Spleen (tissue), 7 donors: Measurements from ENCODE around the gene MYLK4.

Source experiments
- CTCF ChIP-seq, 11 experiments: fragments of 200-600 bp in 7 of 11; fragments of 450-650 bp in 4 of 11; sonication (generic) in 4 of 11; IDR thresholded peaks in 8 of 11; conservative IDR thresholded peaks in 3 of 11; 1 replicate in 7 of 11; 2 replicates in 4 of 11; pipeline versions ENCODE4 v1.4.0 to v1.8.0; 2016 to 2021; ENCODE audit warnings: antibody characterized with exemption in 11 of 11, inconsistent platforms in 4 of 11, mild to moderate bottlenecking in 1 of 11
- POLR2A ChIP-seq, 3 donors: fragments of 450-650 bp; IDR thresholded peaks; one replicate each; pipeline ENCODE4 v1.5.1; 2017; ENCODE audit warnings: antibody characterized with exemption in 3 of 3, mild to moderate bottlenecking in 1 of 3
- POLR2AphosphoS5 ChIP-seq, 3 donors: sonication (generic); formaldehyde crosslinking; IDR thresholded peaks; one replicate each; pipeline ENCODE4 v1.5.1; 2017; ENCODE audit warnings: antibody characterized with exemption in 3 of 3
- donor health status: DM: no; HTN: no; CAD: no; lungs with moderate emphysema.
- donor health status: DM: no; HTN: no; CAD: no.
- donor health status: DM: no; HTN: no; CAD: no.

- TF ChIP-seq CTCF (IDR thresholded peaks at IDR 0.05 in 8 of 11, conservative IDR thresholded peaks at IDR 0.05 in 3 of 11): no peak
- no peak for TF ChIP-seq POLR2A (IDR thresholded peaks at IDR 0.05)
- no peak for TF ChIP-seq POLR2AphosphoS5 (IDR thresholded peaks at IDR 0.05)
Observed at GRCh38 chr6:2651961-2652360, 98.8 kb downstream of the MYLK4 start.
